GM18909 (cell line): ENCODE results near the gene DAGLA.

Source experiments
- ATAC-seq: cut with Tn5 transposase; IDR thresholded peaks from one replicate; pipeline ENCODE4 v1.9.1; 2021; ENCODE audit warnings: mild to moderate bottlenecking; ENCODE audit not compliant: unreplicated experiment, poor library complexity

The DAGLA gene

GRCh38 chr11:61756452-61757212 lies 76.4 kb downstream of the DAGLA start:
- ATAC-seq, result peak; percentile 56

GRCh38 chr11:61757213-61757862 lies 77.1 kb downstream of the DAGLA start:
- ATAC-seq, result no peak

GRCh38 chr11:61760946-61761345 lies 80.8 kb downstream of the DAGLA start:
- ATAC-seq, result no peak

- no peak for ATAC-seq
Observed at GRCh38 chr11:61761440-61762222, 81.4 kb downstream of the DAGLA start.

- ATAC-seq, result no peak
Observed at GRCh38 chr11:61762223-61762615, 82.0 kb downstream of the DAGLA start.

GRCh38 chr11:61762798-61763197 lies 82.6 kb downstream of the DAGLA start:
- ATAC-seq, result no peak

GRCh38 chr11:61763930-61764605 lies 83.9 kb downstream of the DAGLA start:
- ATAC-seq, result no peak

GRCh38 chr11:61764606-61765260 lies 84.5 kb downstream of the DAGLA start:
- ATAC-seq, result no peak

- ATAC-seq, result no peak
Observed at GRCh38 chr11:61765550-61766253, 85.5 kb downstream of the DAGLA start.

- no peak for ATAC-seq
Observed at GRCh38 chr11:61766353-61766841, 86.2 kb downstream of the DAGLA start.

- ATAC-seq, result no peak
Observed at GRCh38 chr11:61768376-61769076, 88.3 kb downstream of the DAGLA start.

- ATAC-seq, result no peak
Observed at GRCh38 chr11:61769169-61769920, 89.2 kb downstream of the DAGLA start.

- ATAC-seq, result no peak
Observed at GRCh38 chr11:61769946-61770683, 89.9 kb downstream of the DAGLA start.

GRCh38 chr11:61771195-61771894 lies 91.2 kb downstream of the DAGLA start:
- no peak for ATAC-seq

- ATAC-seq, result no peak
Observed at GRCh38 chr11:61771985-61772455, 91.8 kb downstream of the DAGLA start.

- ATAC-seq, result no peak
Observed at GRCh38 chr11:61773356-61773755, 93.2 kb downstream of the DAGLA start.

- ATAC-seq, result no peak
Observed at GRCh38 chr11:61773809-61774208, 93.6 kb downstream of the DAGLA start.
